ENCODE data around the gene MELK. TPM values are rescaled to one million over a fixed set of nuclear protein-coding genes. Genes with fewer than 3 reads are reported as not detected.

MELK gene
- total and polyA plus RNA-seq, 2 of the 13 experiments (the other 11 are each of a cell fraction or from before 2014, with no cell fraction given) = 16.7 to 50.4 TPM

- no peak for DNase-seq (ENCODE audit: low spot score)
- Histone ChIP-seq H3K4me1 (ENCODE audit: insufficient read depth, low read length) (peaks cover 7% of the 10 kb centered on the region; the same call in 1 of the 2 replicates), H3K36me3 (replicated peaks in 1 of 2; ENCODE audit: control insufficient read depth in 1 of 2, insufficient read depth in 2 of 2, low read length in 2 of 2) (peaks cover 2 to 12% of the 10 kb centered on the region in 2 experiments; a peak in 1 of 5 replicates), H4K20me1 (ENCODE audit: insufficient read depth, low read length) (no peaks in the 10 kb centered on the region), H3K9ac (ENCODE audit: insufficient read depth, low read depth, low read length) (no peak overlapping the region), H3K4me2 (ENCODE audit: low read depth, low read length) (no peak overlapping the region), H3K79me2 (ENCODE audit: insufficient read depth, low read length) (no peaks in the 10 kb centered on the region), H3K4me3 (replicated peaks in 1 of 3; ENCODE audit: insufficient read depth in 1 of 3, low read depth in 2 of 3, low read length in 3 of 3) (no peak overlapping the region), H3K27ac (ENCODE audit: extremely low read length, insufficient read depth, low read length) (no peak overlapping the region), H3K9me3 (ENCODE audit: low read length) (no peaks in the 10 kb centered on the region), H3K27me3 (ENCODE audit: control insufficient read depth in 1 of 2, insufficient read depth in 2 of 2, low read length in 2 of 2) (no peaks in the 10 kb centered on the region), H2AFZ (ENCODE audit: low read length) (no peak overlapping the region)
- in situ Hi-C loops (cut with HindIII; ENCODE audit: extremely low pct_ligation_motif_present, low pct_unique_long_range_greater_than_20kb) = no loop called here
- ChIA-PET CTCF (ENCODE audit: low intra/inter-chr PET ratio, low total read pairs) (no interaction called here), POLR2A (no interaction called here)
- ATAC-seq = no peak
- no peak for TF ChIP-seq MEIS1 (CRISPR knock-in tag; IDR thresholded peaks at IDR 0.05; ENCODE audit: borderline replicate concordance)
- no peak for TF ChIP-seq ZNF343 (CRISPR knock-in tag; IDR thresholded peaks at IDR 0.05)
- TF ChIP-seq ZNF296 (CRISPR knock-in tag; conservative IDR thresholded peaks at IDR 0.05) = no peak
- no peak for TF ChIP-seq TCF7L2 (IDR thresholded peaks at IDR 0.05; ENCODE audit: low read depth, low read length)
- TF ChIP-seq JARID2 (CRISPR knock-in tag; IDR thresholded peaks at IDR 0.05; ENCODE audit: insufficient replicate concordance) = no peak
- TF ChIP-seq ZMYM4 (CRISPR knock-in tag; IDR thresholded peaks at IDR 0.05) = no peak
- intact Hi-C loops (cut with micrococcal nuclease; ENCODE audit: unreplicated experiment) = no loop called here
- 95% methylated on average over 6 of the region's 6 CpGs for WGBS (ENCODE audit: low lambda C conversion rate)
- FAIRE-seq = no peak
- no TSS peak for BruUV-seq (replicated peaks)
These were observed 49.4 kb downstream of the MELK start for GRCh38 chr9:36622121-36622520.

GRCh38 chr9:36623280-36623679 lies 50.6 kb downstream of the MELK start:
- DNase-seq (ENCODE audit: low spot score) = no peak
- Histone ChIP-seq H3K4me1 (ENCODE audit: insufficient read depth, low read length) (peaks cover 7% of the 10 kb centered on the region; the same call in 1 of the 2 replicates), H3K36me3 (replicated peaks in 1 of 2; ENCODE audit: control insufficient read depth in 1 of 2, insufficient read depth in 2 of 2, low read length in 2 of 2) (peaks cover 2 to 12% of the 10 kb centered on the region in 2 experiments; a peak in 1 of 5 replicates), H3K9ac (ENCODE audit: insufficient read depth, low read depth, low read length) (no peak overlapping the region), H3K9me3 (ENCODE audit: low read length) (no peaks in the 10 kb centered on the region), H3K27ac (ENCODE audit: extremely low read length, insufficient read depth, low read length) (no peak overlapping the region), H3K79me2 (ENCODE audit: insufficient read depth, low read length) (no peaks in the 10 kb centered on the region), H2AFZ (ENCODE audit: low read length) (no peak overlapping the region), H3K27me3 (ENCODE audit: control insufficient read depth in 1 of 2, insufficient read depth in 2 of 2, low read length in 2 of 2) (no peaks in the 10 kb centered on the region), H3K4me2 (ENCODE audit: low read depth, low read length) (no peak overlapping the region), H3K4me3 (replicated peaks in 1 of 3; ENCODE audit: insufficient read depth in 1 of 3, low read depth in 2 of 3, low read length in 3 of 3) (no peak overlapping the region), H4K20me1 (ENCODE audit: insufficient read depth, low read length) (no peaks in the 10 kb centered on the region)
- ChIA-PET POLR2A (no interaction called here), CTCF (ENCODE audit: low intra/inter-chr PET ratio, low total read pairs) (no interaction called here)
- no TSS peak for BruUV-seq (replicated peaks)
- no peak for ATAC-seq
- FAIRE-seq = no peak
- intact Hi-C loops (cut with micrococcal nuclease; ENCODE audit: unreplicated experiment) (no loop called here), in situ Hi-C loops (cut with HindIII; ENCODE audit: extremely low pct_ligation_motif_present, low pct_unique_long_range_greater_than_20kb) (no loop called here)
- 83% methylated on average over 3 of the region's 3 CpGs for WGBS (ENCODE audit: low lambda C conversion rate)
- TF ChIP-seq ZBTB40 (IDR thresholded peaks at IDR 0.05) = no peak
- no peak for TF ChIP-seq ZBTB40 (CRISPR knock-in tag; IDR thresholded peaks at IDR 0.05)
- TF ChIP-seq GATAD2A (CRISPR knock-in tag; IDR thresholded peaks at IDR 0.05) = no peak
- TF ChIP-seq ZNF543 (CRISPR knock-in tag; IDR thresholded peaks at IDR 0.05) = no peak
